ENCODE results near the gene MORC4.

DNA sequence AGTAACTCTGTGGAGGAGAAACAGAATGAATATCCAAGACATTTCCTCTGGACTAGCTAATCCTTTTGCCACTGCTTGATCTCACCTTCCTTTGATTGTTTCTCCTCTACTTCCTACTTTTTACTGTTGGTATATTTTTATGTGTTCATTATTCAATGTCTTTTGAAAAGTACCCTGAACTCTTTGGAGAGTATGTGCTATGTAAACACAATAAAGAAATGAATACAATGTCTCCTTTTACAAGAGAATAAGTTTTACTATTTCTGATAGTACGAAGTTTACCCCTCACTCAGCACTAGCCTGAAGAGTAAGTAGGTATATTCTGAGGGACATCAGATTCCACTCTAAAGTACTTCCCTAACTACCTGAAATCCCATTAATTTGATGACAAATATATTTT, 59.9 kb downstream of the MORC4 start:
- TF ChIP-seq CTCF (IDR thresholded peaks at IDR 0.05), result no peak
- TF ChIP-seq POLR2A (IDR thresholded peaks at IDR 0.05), result no peak
